Measurements from ENCODE around the gene LEPR.
A peak's percentile ranks its signal among the peaks of the same experiment; 100 is the strongest.

Gene LEPR

GRCh38 chr1:65429806-65430205 is 9.3 kb downstream of the LEPR start:
- Histone ChIP-seq H3K9me3 (ENCODE audit: control insufficient read depth, low read length) (no peaks in the 10 kb centered on the region), H2BK120ac (ENCODE audit: low read depth, low read length) (no peak overlapping the region), H3K36me3 (ENCODE audit: control insufficient read depth in 1 of 2, insufficient read depth in 2 of 2, low read depth in 1 of 2, low read length in 2 of 2) (peaks cover 13 to 90% of the 10 kb centered on the region in 2 experiments), H3K4me1 (ENCODE audit: control insufficient read depth, insufficient read depth, low read depth, low read length) (peaks cover 5% of the 10 kb centered on the region), H2BK15ac (ENCODE audit: low read depth, poor library complexity, severe bottlenecking) (no peak overlapping the region), H3K9ac (ENCODE audit: low read length) (peak overlapping the region; percentile 59), H4K91ac (ENCODE audit: low read length) (no peak overlapping the region), H3K79me1 (replicated peaks; ENCODE audit: low read length, poor library complexity, severe bottlenecking) (peaks cover 11% of the 10 kb centered on the region), H3K23ac (ENCODE audit: low read length in 2 of 2) (no peak overlapping the region), H2BK5ac (ENCODE audit: low read depth, low read length, poor library complexity, severe bottlenecking) (peak overlapping the region; percentile 79), H4K8ac (ENCODE audit: low read length) (no peak overlapping the region), H3K18ac (ENCODE audit: low read depth in 1 of 2, low read length in 2 of 2) (no peak overlapping the region), H3K27me3 (ENCODE audit: control insufficient read depth in 1 of 2, insufficient read depth in 1 of 2, low read length in 2 of 2) (no peaks in the 10 kb centered on the region), H2AK5ac (ENCODE audit: low read length, severe bottlenecking) (no peak overlapping the region), H3K27ac (ENCODE audit: low read length, poor library complexity, severe bottlenecking) (peak overlapping the region; percentile 86), H3K4me2 (ENCODE audit: low read length, poor library complexity, severe bottlenecking) (peak overlapping the region; percentile 19), H2AFZ (ENCODE audit: low read depth, low read length) (no peak overlapping the region), H2BK12ac (ENCODE audit: low read length in 2 of 2) (no peak overlapping the region), H3K14ac (ENCODE audit: low read length in 2 of 2) (no peak overlapping the region), H3K4ac (ENCODE audit: low read depth in 1 of 2, low read length in 2 of 2) (no peak overlapping the region), H3K4me3 (ENCODE audit: insufficient read depth in 1 of 2, low read depth in 1 of 2, low read length in 2 of 2) (no peak overlapping the region)
- peak; percentile 74 for DNase-seq
- 21% methylated on average over 7 of the region's 7 CpGs for WGBS

DNA sequence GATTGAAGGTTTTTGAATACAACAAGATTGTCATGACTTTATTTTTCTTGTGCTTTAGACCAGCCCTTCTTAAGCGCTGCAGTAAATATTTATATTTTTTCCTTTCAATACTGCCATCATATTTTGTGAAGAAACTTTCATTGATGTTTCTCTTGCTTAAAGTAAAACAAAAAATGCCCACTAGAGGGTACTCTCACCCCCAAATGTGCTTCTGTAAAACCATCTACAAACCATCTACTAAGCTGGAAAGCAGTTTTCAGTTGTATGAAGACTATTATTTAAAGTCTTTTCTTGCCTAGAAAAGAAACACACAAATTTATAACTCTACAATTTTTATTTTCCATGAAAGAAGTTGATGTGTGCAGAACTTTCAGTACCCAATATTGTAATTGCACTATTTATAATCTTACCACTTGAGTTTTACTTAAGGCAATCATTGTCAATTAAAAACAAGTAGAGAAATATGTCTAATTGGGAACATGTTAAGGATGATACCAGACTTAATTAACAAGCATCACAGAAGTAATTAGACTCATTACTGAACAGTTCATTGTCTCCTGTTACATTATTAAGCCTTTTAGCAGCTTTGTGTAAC is 10.7 kb downstream of the LEPR start:
- no peak overlapping the region for H4K8ac ChIP-seq (ENCODE audit: low read length)
- H3K9me3 ChIP-seq (ENCODE audit: control insufficient read depth, low read length): no peaks in the 10 kb centered on the region
- no peak overlapping the region for H2AFZ ChIP-seq (ENCODE audit: low read depth, low read length)
- H3K4me1 ChIP-seq (ENCODE audit: control insufficient read depth, insufficient read depth, low read depth, low read length): peaks cover 4% of the 10 kb centered on the region
- no peak overlapping the region for H3K4me2 ChIP-seq (ENCODE audit: low read length, poor library complexity, severe bottlenecking)
- H3K4ac ChIP-seq (ENCODE audit: low read depth in 1 of 2, low read length in 2 of 2): no peak overlapping the region
- H3K36me3 ChIP-seq (ENCODE audit: control insufficient read depth in 1 of 2, insufficient read depth in 2 of 2, low read depth in 1 of 2, low read length in 2 of 2): peaks cover 13 to 81% of the 10 kb centered on the region in 2 experiments
- H2AK5ac ChIP-seq (ENCODE audit: low read length, severe bottlenecking): no peak overlapping the region
- DNase-seq: peak; percentile 63
- H3K27me3 ChIP-seq (ENCODE audit: control insufficient read depth in 1 of 2, insufficient read depth in 1 of 2, low read length in 2 of 2): no peaks in the 10 kb centered on the region
- H3K79me1 ChIP-seq (replicated peaks; ENCODE audit: low read length, poor library complexity, severe bottlenecking): peaks cover 12% of the 10 kb centered on the region
- no peak overlapping the region for H3K23ac ChIP-seq (ENCODE audit: low read length in 2 of 2)
- no peak overlapping the region for H2BK120ac ChIP-seq (ENCODE audit: low read depth, low read length)
- H3K4me3 ChIP-seq (ENCODE audit: insufficient read depth in 1 of 2, low read depth in 1 of 2, low read length in 2 of 2): no peak overlapping the region
- H2BK15ac ChIP-seq (ENCODE audit: low read depth, poor library complexity, severe bottlenecking): no peak overlapping the region
- no peak overlapping the region for H4K91ac ChIP-seq (ENCODE audit: low read length)
- no peak overlapping the region for H3K18ac ChIP-seq (ENCODE audit: low read depth in 1 of 2, low read length in 2 of 2)
- no CpG with 5 or more reads among the region's 1 CpG for WGBS
- no peak overlapping the region for H2BK5ac ChIP-seq (ENCODE audit: low read depth, low read length, poor library complexity, severe bottlenecking)
- no peak overlapping the region for H2BK12ac ChIP-seq (ENCODE audit: low read length in 2 of 2)
- H3K9ac ChIP-seq (ENCODE audit: low read length): peak overlapping the region; percentile 59
- H3K14ac ChIP-seq (ENCODE audit: low read length in 2 of 2): no peak overlapping the region
- H3K27ac ChIP-seq (ENCODE audit: low read length, poor library complexity, severe bottlenecking): peak overlapping the region; percentile 27

GRCh38 chr1:65432918-65433317 is 12.4 kb downstream of the LEPR start:
- no peak overlapping the region for H3K18ac ChIP-seq (ENCODE audit: low read depth in 1 of 2, low read length in 2 of 2)
- H2BK5ac ChIP-seq (ENCODE audit: low read depth, low read length, poor library complexity, severe bottlenecking): no peak overlapping the region
- no peak for DNase-seq
- H2BK15ac ChIP-seq (ENCODE audit: low read depth, poor library complexity, severe bottlenecking): no peak overlapping the region
- H3K4me2 ChIP-seq (ENCODE audit: low read length, poor library complexity, severe bottlenecking): no peak overlapping the region
- H3K27me3 ChIP-seq (ENCODE audit: control insufficient read depth in 1 of 2, insufficient read depth in 1 of 2, low read length in 2 of 2): no peaks in the 10 kb centered on the region
- H2AK5ac ChIP-seq (ENCODE audit: low read length, severe bottlenecking): no peak overlapping the region
- no peak overlapping the region for H3K14ac ChIP-seq (ENCODE audit: low read length in 2 of 2)
- H3K9ac ChIP-seq (ENCODE audit: low read length): no peak overlapping the region
- no peak overlapping the region for H3K4me3 ChIP-seq (ENCODE audit: insufficient read depth in 1 of 2, low read depth in 1 of 2, low read length in 2 of 2)
- H4K8ac ChIP-seq (ENCODE audit: low read length): no peak overlapping the region
- no peak overlapping the region for H2BK12ac ChIP-seq (ENCODE audit: low read length in 2 of 2)
- no peaks in the 10 kb centered on the region for H3K9me3 ChIP-seq (ENCODE audit: control insufficient read depth, low read length)
- WGBS: 83% methylated on average over 7 of the region's 8 CpGs
- no peak overlapping the region for H2AFZ ChIP-seq (ENCODE audit: low read depth, low read length)
- peaks cover 14% of the 10 kb centered on the region for H3K79me1 ChIP-seq (replicated peaks; ENCODE audit: low read length, poor library complexity, severe bottlenecking)
- H3K27ac ChIP-seq (ENCODE audit: low read length, poor library complexity, severe bottlenecking): no peak overlapping the region
- no peak overlapping the region for H2BK120ac ChIP-seq (ENCODE audit: low read depth, low read length)
- peaks cover 4% of the 10 kb centered on the region for H3K4me1 ChIP-seq (ENCODE audit: control insufficient read depth, insufficient read depth, low read depth, low read length)
- H3K23ac ChIP-seq (ENCODE audit: low read length in 2 of 2): no peak overlapping the region
- H3K36me3 ChIP-seq (ENCODE audit: control insufficient read depth in 1 of 2, insufficient read depth in 2 of 2, low read depth in 1 of 2, low read length in 2 of 2): peaks cover 12 to 76% of the 10 kb centered on the region in 2 experiments
- H4K91ac ChIP-seq (ENCODE audit: low read length): no peak overlapping the region
- no peak overlapping the region for H3K4ac ChIP-seq (ENCODE audit: low read depth in 1 of 2, low read length in 2 of 2)

- Histone ChIP-seq H3K4ac (ENCODE audit: low read depth in 1 of 2, low read length in 2 of 2) (no peak overlapping the region), H3K79me1 (replicated peaks; ENCODE audit: low read length, poor library complexity, severe bottlenecking) (peaks cover 14% of the 10 kb centered on the region), H2AK5ac (ENCODE audit: low read length, severe bottlenecking) (no peak overlapping the region), H3K27me3 (ENCODE audit: control insufficient read depth in 1 of 2, insufficient read depth in 1 of 2, low read length in 2 of 2) (no peaks in the 10 kb centered on the region), H3K36me3 (ENCODE audit: control insufficient read depth in 1 of 2, insufficient read depth in 2 of 2, low read depth in 1 of 2, low read length in 2 of 2) (peaks cover 10 to 62% of the 10 kb centered on the region in 2 experiments), H3K27ac (ENCODE audit: low read length, poor library complexity, severe bottlenecking) (peak overlapping the region; percentile 13), H2BK5ac (ENCODE audit: low read depth, low read length, poor library complexity, severe bottlenecking) (no peak overlapping the region), H2BK15ac (ENCODE audit: low read depth, poor library complexity, severe bottlenecking) (no peak overlapping the region), H3K18ac (ENCODE audit: low read depth in 1 of 2, low read length in 2 of 2) (no peak overlapping the region), H2BK12ac (ENCODE audit: low read length in 2 of 2) (no peak overlapping the region), H3K4me3 (ENCODE audit: insufficient read depth in 1 of 2, low read depth in 1 of 2, low read length in 2 of 2) (no peak overlapping the region), H3K9me3 (ENCODE audit: control insufficient read depth, low read length) (no peaks in the 10 kb centered on the region), H3K4me1 (ENCODE audit: control insufficient read depth, insufficient read depth, low read depth, low read length) (peaks cover 2% of the 10 kb centered on the region), H3K23ac (ENCODE audit: low read length in 2 of 2) (no peak overlapping the region), H2AFZ (ENCODE audit: low read depth, low read length) (no peak overlapping the region), H3K4me2 (ENCODE audit: low read length, poor library complexity, severe bottlenecking) (no peak overlapping the region), H4K8ac (ENCODE audit: low read length) (no peak overlapping the region), H4K91ac (ENCODE audit: low read length) (no peak overlapping the region), H2BK120ac (ENCODE audit: low read depth, low read length) (no peak overlapping the region), H3K14ac (ENCODE audit: low read length in 2 of 2) (no peak overlapping the region), H3K9ac (ENCODE audit: low read length) (no peak overlapping the region)
- no CpG with 5 or more reads among the region's 1 CpG for WGBS
- no peak for DNase-seq
These were observed 13.8 kb downstream of the LEPR start for GRCh38 chr1:65434255-65434654.
